Amniotic stem cell (primary cell): ENCODE data around the gene FERMT3.
"Not testable (repeated sequence)": the region's sequence is repeated elsewhere in the genome, so short reads cannot be mapped to it uniquely, and the experiment has no call there.

Source experiments
- DNase-seq: peaks from one replicate; lab custom pipeline; 2025; lab: John Stamatoyannopoulos, UW

Gene FERMT3

DNA sequence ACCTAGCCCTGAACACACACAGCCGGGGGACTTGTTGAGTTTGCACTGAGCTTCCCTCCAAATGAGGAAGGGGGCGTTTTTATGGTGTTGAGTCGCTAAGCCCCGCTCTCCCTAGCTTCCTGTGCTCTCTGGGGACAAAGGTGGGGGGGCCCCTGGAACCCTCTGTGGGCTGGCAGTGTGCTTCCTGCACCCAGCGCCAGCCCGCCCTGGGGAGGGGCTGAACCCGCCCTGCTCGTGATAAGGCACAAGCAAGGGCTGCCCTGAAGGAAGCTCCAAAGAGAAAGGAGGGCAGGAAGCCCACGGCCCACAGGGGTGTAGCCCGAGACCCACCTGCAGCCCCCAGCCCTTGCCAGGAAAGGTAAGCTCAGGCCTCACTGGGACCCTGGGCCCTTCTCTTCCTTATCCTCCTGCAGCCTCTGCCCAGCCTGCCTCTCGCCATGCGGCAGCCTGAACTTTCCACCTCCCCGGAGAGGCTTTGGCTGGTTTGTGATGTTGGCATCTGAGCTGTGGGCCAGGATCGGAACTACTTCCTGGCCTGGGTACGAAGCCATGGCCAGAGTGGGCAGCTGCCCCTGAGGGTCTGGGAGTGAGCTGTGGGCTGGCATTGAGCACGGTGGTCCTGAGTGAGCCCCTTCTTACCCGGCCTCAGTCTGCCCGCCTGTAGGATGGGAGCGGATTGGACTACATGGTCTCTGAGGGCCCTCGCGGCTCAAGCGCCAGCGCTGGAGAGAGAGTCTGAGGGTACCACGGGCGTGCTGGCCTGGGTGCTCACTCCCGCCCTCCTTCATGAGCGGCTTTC, at the start of gene FERMT3:
Gene FERMT3, plus strand, starts transcription at position 265 of the 799 bp plus-strand sequence. CDS start 644 bp downstream, outside the sequence.
- DNase-seq, result no peak

DNA sequence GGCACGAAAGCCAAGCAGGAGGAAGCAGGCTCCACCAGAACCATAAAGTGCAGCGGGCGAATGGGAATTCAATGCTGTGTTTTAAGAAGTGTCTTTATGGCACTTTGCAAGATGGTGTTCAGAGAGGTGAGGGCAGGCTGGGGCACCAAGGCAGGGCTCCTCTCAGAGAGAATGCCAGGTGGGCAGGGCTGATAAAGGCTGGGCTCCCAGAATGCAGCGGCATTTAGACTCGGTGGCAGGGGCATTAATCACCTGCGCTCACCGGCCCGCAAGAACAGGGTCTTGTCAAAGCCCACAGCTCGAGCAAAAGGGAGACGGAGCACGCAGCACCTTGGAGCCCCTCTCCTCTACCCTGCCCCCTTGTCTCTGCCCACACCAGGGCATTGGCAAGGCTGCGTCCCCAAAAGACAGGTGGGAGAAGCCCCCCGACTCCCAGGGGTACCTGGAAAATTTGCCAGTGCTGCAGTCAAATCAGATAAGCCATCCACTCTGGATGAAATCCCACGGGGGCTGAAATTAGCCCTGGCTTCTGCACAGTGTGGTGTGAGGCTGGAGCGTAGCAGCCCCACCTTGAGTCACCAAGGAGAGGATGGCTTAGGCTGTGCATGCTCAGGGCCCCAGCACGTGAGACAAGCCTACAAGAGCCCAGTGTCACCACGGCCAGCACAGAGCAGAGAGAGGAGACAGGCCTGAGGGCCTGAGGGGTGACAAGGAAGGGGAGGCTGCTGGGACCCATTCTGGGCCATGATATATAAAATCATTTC, 48.7 kb upstream of the FERMT3 start:
- no peak for DNase-seq

GRCh38 chr11:64161037-64161436, 45.5 kb upstream of the FERMT3 start:
- DNase-seq, result no peak

DNA sequence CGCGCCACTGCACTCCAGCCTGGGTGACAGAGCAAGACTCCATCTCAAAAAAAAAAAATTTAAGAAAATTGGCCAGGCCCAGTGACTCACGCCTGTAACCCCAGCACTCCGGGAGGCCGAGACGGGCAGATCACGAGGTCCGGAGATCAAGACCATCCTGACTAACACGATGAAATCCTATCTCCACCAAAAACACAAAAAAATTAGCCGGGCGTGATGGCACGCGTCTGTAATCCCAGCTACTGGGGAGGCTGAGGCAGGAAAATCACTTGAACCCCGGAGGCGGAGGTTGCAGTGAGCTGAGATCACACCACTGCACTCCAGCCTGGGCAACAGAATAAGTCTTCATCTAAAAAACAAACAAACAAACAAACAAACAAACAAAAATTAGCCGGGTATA, 43.8 kb upstream of the FERMT3 start:
- DNase-seq, result not testable (repeated sequence)

DNA sequence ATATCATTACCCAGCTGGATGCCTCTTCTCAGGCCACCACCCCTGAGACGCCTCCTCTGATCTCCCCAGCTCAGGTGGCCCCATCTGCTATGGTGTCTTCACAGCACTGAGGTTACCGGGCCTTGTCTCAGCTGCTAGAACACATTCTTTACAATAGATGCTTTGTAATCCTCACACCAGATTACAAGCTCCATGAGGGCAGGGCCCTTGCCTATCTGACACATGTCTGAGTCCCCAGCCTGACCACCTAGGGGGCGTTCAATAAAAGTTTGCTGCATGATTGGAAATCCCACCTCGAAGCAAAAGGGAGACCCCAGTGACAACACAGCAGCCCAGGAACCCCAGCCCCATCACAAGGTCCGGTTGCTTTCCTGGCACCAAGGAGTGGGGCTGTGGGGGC, 42.6 kb upstream of the FERMT3 start:
- DNase-seq, result no peak

DNA sequence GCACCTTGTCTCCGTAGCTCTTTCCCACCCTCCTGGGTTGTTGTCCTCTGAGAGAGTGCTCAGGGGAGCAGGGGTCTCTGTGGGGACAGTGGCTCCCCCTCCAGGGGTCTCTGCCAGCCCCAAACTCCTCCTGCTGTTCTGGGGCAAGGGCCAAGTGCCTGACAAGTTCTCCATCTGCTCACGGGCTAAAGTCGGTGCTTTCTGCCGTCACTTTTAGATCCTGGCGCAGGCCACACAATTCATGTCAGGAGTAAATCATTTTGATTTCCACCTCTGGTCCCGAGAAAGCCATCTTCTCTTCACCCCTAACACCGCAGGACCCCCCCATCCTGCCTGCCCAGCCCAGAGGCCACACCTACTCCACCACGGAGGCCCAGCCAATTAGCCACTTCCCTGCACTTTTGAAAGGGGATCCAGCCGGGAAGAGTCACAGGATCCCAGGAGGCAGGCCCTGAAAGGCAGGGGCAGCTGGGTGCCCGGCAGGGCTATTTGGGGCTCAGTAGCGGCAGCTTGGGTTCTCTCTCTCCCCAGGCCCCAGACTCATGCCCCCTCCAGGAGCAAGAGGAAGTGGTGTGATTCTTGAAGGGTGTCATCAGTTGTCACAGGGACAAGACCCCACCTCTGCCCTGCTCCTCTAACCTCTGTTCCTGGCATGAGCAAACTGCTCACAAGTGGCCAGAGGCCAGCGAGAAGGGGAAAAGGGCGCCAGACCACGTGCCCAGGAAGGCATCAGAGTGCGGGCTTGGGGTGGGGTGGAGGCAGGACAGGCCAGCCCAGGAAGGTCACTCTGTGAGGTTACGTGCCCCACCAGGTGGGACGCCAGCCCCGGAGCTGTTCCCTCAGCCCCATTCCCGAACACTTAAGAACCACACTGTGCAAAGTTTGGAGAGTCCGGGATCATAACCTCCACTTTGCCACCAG, 41.9 kb upstream of the FERMT3 start:
- no peak for DNase-seq

- DNase-seq, result no peak
These were observed 41.1 kb upstream of the FERMT3 start for GRCh38 chr11:64165481-64165841.

GRCh38 chr11:64165842-64166635, 40.5 kb upstream of the FERMT3 start, which contains the start of gene MACROD1:
MACROD1 (minus strand) TSS chr11:64166113; CDS start chr11:64165994, 119 bp downstream.
- peak; percentile 57 for DNase-seq

DNA sequence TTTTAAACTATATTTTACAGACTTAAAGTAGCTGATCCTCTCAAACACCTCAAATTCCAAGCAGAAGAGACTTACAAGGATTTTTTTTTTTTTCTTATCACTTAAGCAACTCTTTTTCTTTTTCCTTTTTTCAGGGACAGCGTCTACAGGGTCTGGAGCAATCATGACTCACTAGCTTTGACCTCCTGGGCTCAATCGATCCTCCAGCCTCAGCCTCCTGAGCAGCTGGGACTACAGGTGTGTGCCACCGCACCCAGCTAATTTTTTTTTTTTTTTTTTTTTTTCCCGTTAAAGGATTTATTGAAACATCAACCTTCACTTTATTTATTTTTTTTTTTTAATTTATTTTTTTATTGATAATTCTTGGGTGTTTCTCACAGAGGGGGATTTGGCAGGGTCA, 36.1 kb upstream of the FERMT3 start:
- no peak for DNase-seq

GRCh38 chr11:64173616-64174355, 32.7 kb upstream of the FERMT3 start:
- DNase-seq, result no peak

- no peak for DNase-seq
These were observed 29.8 kb upstream of the FERMT3 start for GRCh38 chr11:64176751-64177150.

DNA sequence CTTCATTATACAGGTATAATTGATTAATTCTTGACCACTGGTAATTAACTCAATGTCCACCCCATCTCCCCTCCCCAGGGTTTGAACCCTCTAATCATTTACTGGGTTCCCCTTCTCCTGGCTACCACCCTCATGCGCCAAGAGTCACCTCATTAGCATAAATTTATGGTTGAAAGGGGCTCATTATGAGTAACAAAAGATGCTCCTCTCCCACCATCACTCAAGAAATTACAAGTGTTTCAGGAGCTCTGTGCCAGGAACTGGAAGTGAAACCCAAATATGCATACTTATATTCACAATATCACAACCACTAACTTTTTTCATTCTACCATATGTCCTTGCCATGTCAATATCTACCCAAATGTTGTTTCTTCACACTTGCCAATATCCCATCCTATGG, 28.3 kb upstream of the FERMT3 start:
- DNase-seq, result no peak

DNA sequence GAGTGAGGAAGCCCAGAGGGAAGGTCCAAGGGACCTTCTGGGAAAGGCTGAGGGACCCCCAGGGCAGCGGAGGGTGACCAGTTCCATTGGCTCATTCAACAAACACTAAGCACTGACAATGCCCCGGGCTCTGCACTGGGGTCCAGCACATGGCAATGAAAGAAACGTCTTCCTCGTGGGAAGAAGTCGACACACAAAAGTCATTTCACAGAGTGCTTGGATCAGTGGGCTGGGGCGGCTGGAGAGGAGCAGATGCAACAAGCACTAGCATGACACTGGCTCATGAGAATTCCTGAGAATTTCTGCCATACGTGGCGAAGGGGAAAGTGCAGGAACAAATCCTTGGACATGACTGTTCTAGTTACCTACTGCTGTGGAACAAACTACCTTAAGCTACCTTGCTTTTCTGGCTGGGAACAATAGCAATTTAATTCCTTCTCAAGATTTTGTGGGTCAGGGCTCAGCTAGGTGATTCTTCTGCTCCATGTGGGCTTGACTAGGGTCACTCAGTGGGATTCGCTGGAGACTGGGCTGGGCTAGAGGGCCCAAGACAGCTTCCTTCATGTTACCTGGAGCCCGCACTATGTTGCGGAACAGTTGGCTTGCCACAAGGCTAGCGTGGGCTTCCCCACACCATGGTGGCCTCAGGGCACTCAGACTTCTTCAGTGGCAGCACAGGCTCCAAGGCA, 27.4 kb upstream of the FERMT3 start:
- no peak for DNase-seq

DNA sequence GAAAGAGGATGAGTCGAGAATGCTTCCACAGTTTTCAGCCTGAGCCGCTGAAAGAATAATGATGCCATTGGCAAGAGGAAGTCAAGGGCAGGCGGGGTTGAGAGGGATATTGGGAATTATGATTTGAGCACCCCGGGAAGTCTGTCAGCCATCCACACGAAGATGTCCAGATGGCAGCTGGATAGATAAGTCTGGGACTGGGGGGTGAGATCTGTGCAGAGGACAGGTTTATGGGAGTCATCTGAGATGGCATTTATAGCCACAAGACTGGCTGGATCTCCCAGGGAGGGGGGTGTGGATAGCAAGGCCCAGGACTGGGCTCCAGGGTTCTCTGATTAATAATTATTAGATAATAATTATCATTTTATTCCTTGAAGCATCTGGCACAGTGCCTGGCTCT, 25.6 kb upstream of the FERMT3 start:
- no peak for DNase-seq

- peak; percentile 89 for DNase-seq
These were observed 24.8 kb upstream of the FERMT3 start for GRCh38 chr11:64181506-64182411.

GRCh38 chr11:64183890-64184289, 22.6 kb upstream of the FERMT3 start:
- no peak for DNase-seq

DNA sequence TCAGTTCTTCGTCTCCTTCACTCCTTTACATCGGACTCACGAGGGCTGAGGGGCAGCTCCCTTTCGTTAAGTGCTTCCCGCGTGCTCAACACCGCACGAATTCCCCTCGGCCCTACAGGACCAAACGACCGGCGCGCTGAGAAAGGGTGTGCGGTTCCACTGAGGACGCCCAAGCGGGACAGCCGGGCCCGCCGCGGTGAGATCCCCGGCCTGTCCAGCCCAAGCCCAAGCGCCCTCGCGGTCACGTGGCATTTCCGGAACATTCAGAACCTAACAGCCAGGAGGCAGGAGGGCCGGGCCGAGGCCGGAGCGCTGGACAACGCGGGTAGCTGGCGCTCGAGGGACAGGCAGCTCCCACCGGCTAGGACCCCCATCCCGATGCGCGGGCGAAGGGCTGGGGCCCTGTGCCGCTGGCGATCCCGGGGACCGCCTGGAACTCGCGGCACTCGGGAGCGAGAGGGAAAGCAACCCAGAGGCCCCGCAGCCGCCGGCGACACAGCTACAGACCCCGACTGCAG, 21.3 kb upstream of the FERMT3 start:
- DNase-seq, result peak; percentile 69

DNA sequence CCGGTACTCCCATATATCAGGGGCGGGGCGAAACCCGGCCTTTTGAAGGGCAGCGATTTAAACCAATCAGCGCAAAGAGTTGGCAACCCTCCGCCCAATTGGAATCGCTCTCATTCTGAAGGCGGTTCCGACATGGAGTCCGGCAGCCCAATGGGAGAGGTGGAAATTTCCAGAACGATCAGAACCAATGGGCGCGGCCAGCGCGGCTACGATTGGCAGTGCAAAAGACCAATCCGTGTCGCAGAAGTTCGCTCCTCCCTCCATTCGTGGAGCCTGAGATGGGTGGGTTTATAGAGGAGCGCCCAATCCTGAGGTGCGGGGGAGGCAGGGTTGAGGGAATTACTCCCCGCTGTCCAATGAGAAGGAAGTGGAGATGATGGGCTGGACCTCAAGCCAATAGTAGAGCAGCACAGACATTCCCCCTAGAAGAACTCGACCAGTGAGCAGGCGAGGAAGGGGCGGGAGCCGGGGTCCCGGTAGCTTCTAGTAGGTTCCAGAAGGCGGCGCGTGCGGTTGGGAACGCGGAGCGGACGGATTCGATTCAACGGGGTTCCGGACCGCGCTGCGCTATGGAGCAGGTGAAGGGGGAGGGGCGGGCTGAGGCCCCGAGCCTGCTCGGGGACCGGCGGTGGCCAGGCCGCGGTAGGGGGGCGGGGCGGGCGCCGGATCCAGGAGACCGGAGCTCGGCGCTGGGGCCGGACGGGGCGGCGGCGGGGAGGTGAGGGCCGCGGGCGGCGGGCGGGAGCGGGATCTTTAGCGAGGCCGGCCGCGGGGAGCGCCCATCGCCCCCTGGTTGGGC, 20.6 kb upstream of the FERMT3 start, which contains the start of gene STIP1:
Gene STIP1, plus strand, starts transcription at position 479 of the 799 bp plus-strand sequence. Its CDS starts 91 bp downstream, at position 570.
- DNase-seq, result peak; percentile 100
